DOHH2 (cell line): ENCODE results near the gene ZNF697.

ENCODE experiments used
- H3F3A ChIP-seq: fragments of 200-600 bp; sonication (generic), shearing (Covaris generic); 2 replicates; pipeline ENCODE4 v1.6.0; 2016; ENCODE audit warnings: antibody characterized with exemption, mild to moderate bottlenecking; ENCODE audit not compliant: control insufficient read depth, insufficient read depth
- H3K27ac ChIP-seq: fragments of 200-600 bp; sonication (generic); 2 replicates; pipeline ENCODE4 v1.5.1; 2014; ENCODE audit warnings: low read depth, mild to moderate bottlenecking, low read length, moderate library complexity
- H3K27me3 ChIP-seq: fragments of 200-600 bp; sonication (generic); 2 replicates; pipeline ENCODE4 v1.6.1; 2014; ENCODE audit warnings: mild to moderate bottlenecking, low read length, mixed read lengths; ENCODE audit not compliant: control insufficient read depth
- H3K36me3 ChIP-seq: fragments of 200-600 bp; sonication (generic); 2 replicates; pipeline ENCODE4 v1.6.1; 2014; ENCODE audit warnings: mild to moderate bottlenecking, low read length, moderate library complexity, mixed read lengths; ENCODE audit not compliant: control insufficient read depth
- H3K4me1 ChIP-seq: fragments of 200-600 bp; sonication (generic); 2 replicates; pipeline ENCODE4 v1.6.1; 2014; ENCODE audit warnings: mild to moderate bottlenecking, low read length, mixed read lengths; ENCODE audit not compliant: control insufficient read depth
- H3K4me2 ChIP-seq: fragments of 200-600 bp; sonication (generic); 2 replicates; pipeline ENCODE4 v1.6.0; 2014; ENCODE audit warnings: mild to moderate bottlenecking, low read length, moderate library complexity
- H3K4me3 ChIP-seq: fragments of 200-600 bp; sonication (generic); 2 replicates; pipeline ENCODE4 v1.5.1; 2014; ENCODE audit warnings: mild to moderate bottlenecking, low read length, mixed read lengths
- H3K79me2 ChIP-seq: fragments of 200-600 bp; sonication (generic); 2 replicates; pipeline ENCODE4 v1.6.1; 2014; ENCODE audit warnings: mild to moderate bottlenecking, low read length, mixed read lengths; ENCODE audit not compliant: control insufficient read depth
- H3K9me2 ChIP-seq: fragments of 200-600 bp; sonication (generic); replicated peaks from 2 replicates; pipeline ENCODE4 v1.6.1; 2014; ENCODE audit warnings: mild to moderate bottlenecking, low read length, mixed read lengths; ENCODE audit not compliant: control insufficient read depth
- H3K9me3 ChIP-seq: fragments of 200-600 bp; sonication (generic); 2 replicates; pipeline ENCODE4 v1.6.1; 2014; ENCODE audit warnings: antibody characterized with exemption, low read length, mixed read lengths; ENCODE audit not compliant: control insufficient read depth, insufficient read depth
- H4K20me1 ChIP-seq: fragments of 200-600 bp; sonication (generic); 2 replicates; pipeline ENCODE4 v1.6.0; 2014; ENCODE audit warnings: low read depth, mild to moderate bottlenecking, antibody characterized with exemption, low read length, moderate library complexity; ENCODE audit not compliant: control insufficient read depth, insufficient read depth
- CTCF ChIP-seq: fragments of 200-600 bp; sonication (generic); IDR thresholded peaks from one replicate; pipeline ENCODE4 v1.5.1; 2014; ENCODE audit warnings: antibody characterized with exemption, mild to moderate bottlenecking, low read depth, low read length; ENCODE audit not compliant: poor library complexity, severe bottlenecking
- EZH2phosphoT487 ChIP-seq: fragments of 200-600 bp; sonication (generic); IDR thresholded peaks from 2 replicates; pipeline ENCODE4 v1.6.1; 2017; ENCODE audit warnings: borderline replicate concordance, mild to moderate bottlenecking, antibody characterized with exemption, low read length, moderate library complexity, mixed read lengths

Gene ZNF697

GRCh38 chr1:119602169-119602568 is 45.9 kb downstream of the ZNF697 start:
- Histone ChIP-seq H3K9me2 (no peaks in the 10 kb centered on the region), H3K36me3 (no peaks in the 10 kb centered on the region), H3K4me1 (no peaks in the 10 kb centered on the region), H3K27me3 (no peaks in the 10 kb centered on the region), H3K27ac (no peak overlapping the region), H4K20me1 (no peaks in the 10 kb centered on the region), H3K4me2 (no peak overlapping the region), H3F3A (no peaks in the 10 kb centered on the region), H3K4me3 (no peak overlapping the region), H3K79me2 (no peaks in the 10 kb centered on the region), H3K9me3 (no peaks in the 10 kb centered on the region)
- TF ChIP-seq CTCF (no peak), EZH2phosphoT487 (no peak)

- TF ChIP-seq EZH2phosphoT487 (no peak), CTCF (no peak)
- Histone ChIP-seq H3K36me3 (no peaks in the 10 kb centered on the region), H3K27ac (no peak overlapping the region), H3K9me2 (no peaks in the 10 kb centered on the region), H3K4me1 (no peaks in the 10 kb centered on the region), H3K79me2 (no peaks in the 10 kb centered on the region), H3F3A (no peaks in the 10 kb centered on the region), H3K4me3 (no peak overlapping the region), H4K20me1 (no peaks in the 10 kb centered on the region), H3K4me2 (no peak overlapping the region), H3K27me3 (no peaks in the 10 kb centered on the region), H3K9me3 (no peaks in the 10 kb centered on the region)
Observed at GRCh38 chr1:119600976-119601375, 47.1 kb downstream of the ZNF697 start.

- Histone ChIP-seq H3K4me3 (no peak overlapping the region), H3F3A (no peaks in the 10 kb centered on the region), H4K20me1 (no peaks in the 10 kb centered on the region), H3K27me3 (no peaks in the 10 kb centered on the region), H3K4me2 (no peak overlapping the region), H3K9me3 (no peaks in the 10 kb centered on the region), H3K9me2 (no peaks in the 10 kb centered on the region), H3K36me3 (no peaks in the 10 kb centered on the region), H3K27ac (no peak overlapping the region), H3K79me2 (no peaks in the 10 kb centered on the region), H3K4me1 (no peaks in the 10 kb centered on the region)
- TF ChIP-seq EZH2phosphoT487, result no peak
- TF ChIP-seq CTCF, result no peak
Observed at GRCh38 chr1:119600561-119600960, 47.5 kb downstream of the ZNF697 start.

GRCh38 chr1:119595606-119596005 is 52.5 kb downstream of the ZNF697 start:
- Histone ChIP-seq H3K27me3 (no peaks in the 10 kb centered on the region), H4K20me1 (no peaks in the 10 kb centered on the region), H3K4me2 (no peak overlapping the region), H3K4me1 (no peaks in the 10 kb centered on the region), H3K79me2 (no peaks in the 10 kb centered on the region), H3K9me2 (no peaks in the 10 kb centered on the region), H3K4me3 (no peak overlapping the region), H3F3A (no peaks in the 10 kb centered on the region), H3K36me3 (no peaks in the 10 kb centered on the region), H3K9me3 (no peaks in the 10 kb centered on the region), H3K27ac (no peak overlapping the region)
- TF ChIP-seq CTCF, result no peak
- TF ChIP-seq EZH2phosphoT487, result no peak
